Body of pancreas (tissue), 4 donors: ENCODE data around the gene FRMD5. TPM values are rescaled to one million over a fixed set of nuclear protein-coding genes. Genes with fewer than 3 reads are reported as not detected.

Source experiments
- ATAC-seq: fragments of 150-250 bp; one replicate; pipeline ENCODE4 v1.9.1; 2016
- DNase-seq, 4 donors: peaks; one replicate each; pipeline ENCODE4 v3.0.0-alpha.2; 2019
- H3K27ac ChIP-seq, 4 donors: fragments of 200-600 bp; sonication (generic); 1 replicate in 3 of 4; 2 replicates in 1 of 4; pipeline versions ENCODE4 v1.5.1 to v1.6.1; 2016 to 2019; ENCODE audit warnings: mild to moderate bottlenecking in 1 of 4, mixed read lengths in 1 of 4, moderate library complexity in 1 of 4
- H3K27me3 ChIP-seq, 2 donors: fragments of 200-600 bp; sonication (generic); one replicate each; pipeline ENCODE4 v1.6.0; 2016; ENCODE audit warnings: mild to moderate bottlenecking in 1 of 2
- H3K36me3 ChIP-seq, 2 donors: fragments of 200-600 bp; sonication (generic); replicated peaks in 1 of 2; 2 replicates each; pipeline ENCODE4 v1.5.1; 2016; ENCODE audit warnings: low read depth in 2 of 2; ENCODE audit not compliant: insufficient read depth in 1 of 2
- H3K4me1 ChIP-seq: fragments of 200-600 bp; sonication (generic); one replicate; pipeline ENCODE4 v1.6.0; 2016
- H3K4me3 ChIP-seq, 2 donors: fragments of 200-600 bp; sonication (generic); 1 replicate in 1 of 2; 2 replicates in 1 of 2; pipeline ENCODE4 v1.5.1; 2016 to 2019
- H3K9me3 ChIP-seq, 3 donors: fragments of 200-600 bp; sonication (generic); 1 replicate in 2 of 3; 2 replicates in 1 of 3; pipeline ENCODE4 v1.5.1; 2016
- CTCF ChIP-seq, 7 experiments: fragments of 450-650 bp in 4 of 7; fragments of 200-600 bp in 3 of 7; sonication (generic) in 3 of 7; IDR thresholded peaks; one replicate each; pipeline ENCODE4 v1.5.1; 2016 to 2019; ENCODE audit warnings: antibody characterized with exemption in 7 of 7
- POLR2A ChIP-seq, 3 donors: fragments of 450-650 bp; IDR thresholded peaks; one replicate each; pipeline ENCODE4 v1.6.1; 2016; ENCODE audit warnings: antibody characterized with exemption in 3 of 3, mild to moderate bottlenecking in 2 of 3
- WGBS, 2 donors: methylation state at CpG; one replicate each; pipeline ENCODE4 v1.1.5; 2017; 5-methylcytosine and 5-hydroxymethylcytosine counted together
- intact Hi-C: fragments of 100-400 bp; cut with DNase I; formaldehyde crosslinking; loops from one replicate; pipeline ENCODE4 v1.15.1; 2023
- total RNA-seq, 2 donors: library from RNA; depleted of rRNA; stranded (reverse); fragments of >200 nt; gene quantifications; one replicate each; pipeline ENCODE4 v1.1.0, GENCODE V29; 2016

The FRMD5 gene
- total RNA-seq, 2 donors from 2014 or later: 1.3 TPM; not detected in 1

- ATAC-seq (no peak), DNase-seq (peak in 1 of 4 donors; percentile 9)
- TF ChIP-seq CTCF (IDR thresholded peaks at IDR 0.05) (no peak), POLR2A (IDR thresholded peaks at IDR 0.05) (no peak)
- no peaks in the 10 kb centered on the region for H3K4me1 ChIP-seq
- intact Hi-C loops: no loop called here
- H3K9me3 ChIP-seq: no peaks in the 10 kb centered on the region
- H3K36me3 ChIP-seq: no peaks in the 10 kb centered on the region
- no peak overlapping the region for H3K4me3 ChIP-seq
- 67 to 71% methylated on average over 3 of the region's 3 CpGs for WGBS, 2 donors
- no peaks in the 10 kb centered on the region for H3K27me3 ChIP-seq
- H3K27ac ChIP-seq: no peak overlapping the region
Observed at GRCh38 chr15:43974852-43975251, 220.2 kb downstream of the FRMD5 start.

- H3K4me3 ChIP-seq: no peak overlapping the region
- H3K36me3 ChIP-seq: no peaks in the 10 kb centered on the region
- TF ChIP-seq POLR2A (IDR thresholded peaks at IDR 0.05) (no peak), CTCF (IDR thresholded peaks at IDR 0.05) (no peak)
- H3K27me3 ChIP-seq: no peaks in the 10 kb centered on the region
- H3K27ac ChIP-seq: no peak overlapping the region
- ATAC-seq (no peak), DNase-seq (no peak)
- intact Hi-C loops: no loop called here
- no peaks in the 10 kb centered on the region for H3K4me1 ChIP-seq
- no peaks in the 10 kb centered on the region for H3K9me3 ChIP-seq
- WGBS, 2 donors: 88 to 90% methylated on average over 1 of the region's 1 CpG
Observed at GRCh38 chr15:43969802-43970375, 225.2 kb downstream of the FRMD5 start.

- no peak for DNase-seq
- Histone ChIP-seq H3K4me3 (no peak overlapping the region), H3K27me3 (no peaks in the 10 kb centered on the region), H3K9me3 (no peaks in the 10 kb centered on the region), H3K36me3 (no peaks in the 10 kb centered on the region), H3K27ac (no peak overlapping the region), H3K4me1 (no peaks in the 10 kb centered on the region)
- no peak for ATAC-seq
- intact Hi-C loops: no loop called here
- TF ChIP-seq POLR2A (IDR thresholded peaks at IDR 0.05): no peak
- no peak for TF ChIP-seq CTCF (IDR thresholded peaks at IDR 0.05)
- 50 to 54% methylated on average over 3 of the region's 3 CpGs for WGBS, 2 donors
Observed at GRCh38 chr15:43968551-43968950, 226.5 kb downstream of the FRMD5 start.

- Histone ChIP-seq H3K4me3 (no peak overlapping the region), H3K4me1 (no peaks in the 10 kb centered on the region), H3K27me3 (no peaks in the 10 kb centered on the region), H3K36me3 (no peaks in the 10 kb centered on the region), H3K27ac (no peak overlapping the region), H3K9me3 (no peaks in the 10 kb centered on the region)
- intact Hi-C loops: no loop called here
- no peak for TF ChIP-seq POLR2A (IDR thresholded peaks at IDR 0.05)
- no peak for TF ChIP-seq CTCF (IDR thresholded peaks at IDR 0.05)
- DNase-seq (no peak), ATAC-seq (no peak)
Observed at GRCh38 chr15:43966646-43967045, 228.4 kb downstream of the FRMD5 start.

GRCh38 chr15:43958861-43959330 lies 236.2 kb downstream of the FRMD5 start:
- Histone ChIP-seq H3K4me3 (no peak overlapping the region), H3K27ac (no peak overlapping the region), H3K4me1 (no peaks in the 10 kb centered on the region), H3K9me3 (no peaks in the 10 kb centered on the region), H3K27me3 (no peaks in the 10 kb centered on the region), H3K36me3 (no peaks in the 10 kb centered on the region)
- DNase-seq: no peak
- intact Hi-C loops: no loop called here
- no peak for ATAC-seq
- TF ChIP-seq POLR2A (IDR thresholded peaks at IDR 0.05) (no peak), CTCF (IDR thresholded peaks at IDR 0.05) (no peak)
- 50 to 61% methylated on average over 2 of the region's 2 CpGs for WGBS, 2 donors
